GM21619 (cell line): ENCODE data around the gene BATF.

Experiments
- ATAC-seq: cut with Tn5 transposase; IDR thresholded peaks from one replicate; pipeline ENCODE4 v1.9.1; 2021; ENCODE audit not compliant: unreplicated experiment

The BATF gene

GRCh38 chr14:75591987-75592575, 69.8 kb downstream of the BATF start:
- no peak for ATAC-seq

GRCh38 chr14:75595226-75595625, 73.0 kb downstream of the BATF start:
- ATAC-seq: no peak
